Dermis microvascular lymphatic vessel endothelial cell (primary cell): ENCODE results near the gene TIPARP. TPM values are rescaled to one million over a fixed set of nuclear protein-coding genes. Genes with fewer than 3 reads are reported as not detected.
"Not testable (repeated sequence)": the region's sequence is repeated elsewhere in the genome, so short reads cannot be mapped to it uniquely, and the experiment has no call there.

ENCODE experiments used
- DNase-seq, 2 donors: peaks; one replicate each; pipeline versions ENCODE4 v3.0.0 to v3.0.0-alpha.2; 2010; ENCODE audit warnings: low read depth in 2 of 2
- total RNA-seq: library from RNA; depleted of rRNA; stranded (reverse); fragments of >200 nt; gene quantifications from 2 replicates; pipeline ENCODE4 v1.2.1, GENCODE V29; 2014

TIPARP gene
- total RNA-seq, 1 donor from 2014 or later, result 13.7 TPM

DNA sequence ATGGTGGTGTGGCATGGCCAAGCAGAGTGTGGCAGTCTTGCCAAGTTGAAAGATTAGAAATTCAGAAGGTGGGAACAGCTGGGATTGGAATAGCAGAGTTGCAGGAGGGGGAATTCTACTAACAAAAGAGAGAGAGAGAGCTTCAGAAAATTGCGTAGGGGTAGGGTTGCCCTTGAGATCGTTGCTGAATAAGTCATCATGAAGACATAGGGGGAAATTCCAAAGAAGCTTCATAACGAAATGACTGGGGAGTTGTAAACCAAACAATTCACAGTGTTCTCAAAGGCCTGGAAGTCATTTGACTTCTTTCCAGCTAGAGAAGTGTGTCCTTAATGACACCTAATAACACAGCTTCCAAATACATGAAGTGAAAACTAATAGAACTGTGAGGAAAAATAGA lies 26.3 kb upstream of the TIPARP start:
- no peak for DNase-seq

DNA sequence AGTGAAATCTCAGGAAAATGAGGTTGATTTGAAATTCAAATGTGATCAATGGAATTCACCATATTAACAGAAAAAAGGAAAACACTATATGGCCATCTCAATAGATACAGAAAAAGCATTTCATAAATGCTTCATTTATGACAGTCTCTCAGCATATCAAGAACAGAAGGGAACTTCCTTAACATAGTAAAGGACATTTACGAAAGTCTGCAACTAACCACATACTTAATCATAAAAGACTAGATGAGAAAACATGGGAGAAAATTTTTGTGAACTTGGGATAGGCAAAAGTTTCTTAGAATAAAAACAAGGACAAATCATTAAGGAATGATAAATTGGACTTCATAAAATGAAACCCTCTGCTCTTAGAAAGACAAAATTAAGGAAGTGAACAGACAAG lies 24.7 kb upstream of the TIPARP start:
- no peak for DNase-seq

DNA sequence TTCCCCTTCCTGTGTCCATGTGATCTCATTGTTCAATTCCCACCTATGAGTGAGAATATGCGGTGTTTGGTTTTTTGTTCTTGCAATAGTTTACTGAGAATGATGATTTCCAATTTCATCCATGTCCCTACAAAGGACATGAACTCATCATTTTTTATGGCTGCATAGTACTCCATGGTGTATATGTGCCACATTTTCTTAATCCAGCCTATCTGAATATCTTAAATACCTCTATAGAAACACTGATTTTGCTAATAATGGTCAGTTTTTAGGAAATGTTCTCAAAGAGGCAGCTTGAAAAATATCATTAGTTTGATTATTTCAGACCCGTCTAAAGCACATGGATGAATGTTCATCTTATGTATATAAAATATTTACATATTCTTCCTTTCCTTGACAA lies 21.7 kb upstream of the TIPARP start:
- DNase-seq, result not testable (repeated sequence)

- DNase-seq, result no peak
Observed at GRCh38 chr3:156654834-156655233, 19.6 kb upstream of the TIPARP start.

DNA sequence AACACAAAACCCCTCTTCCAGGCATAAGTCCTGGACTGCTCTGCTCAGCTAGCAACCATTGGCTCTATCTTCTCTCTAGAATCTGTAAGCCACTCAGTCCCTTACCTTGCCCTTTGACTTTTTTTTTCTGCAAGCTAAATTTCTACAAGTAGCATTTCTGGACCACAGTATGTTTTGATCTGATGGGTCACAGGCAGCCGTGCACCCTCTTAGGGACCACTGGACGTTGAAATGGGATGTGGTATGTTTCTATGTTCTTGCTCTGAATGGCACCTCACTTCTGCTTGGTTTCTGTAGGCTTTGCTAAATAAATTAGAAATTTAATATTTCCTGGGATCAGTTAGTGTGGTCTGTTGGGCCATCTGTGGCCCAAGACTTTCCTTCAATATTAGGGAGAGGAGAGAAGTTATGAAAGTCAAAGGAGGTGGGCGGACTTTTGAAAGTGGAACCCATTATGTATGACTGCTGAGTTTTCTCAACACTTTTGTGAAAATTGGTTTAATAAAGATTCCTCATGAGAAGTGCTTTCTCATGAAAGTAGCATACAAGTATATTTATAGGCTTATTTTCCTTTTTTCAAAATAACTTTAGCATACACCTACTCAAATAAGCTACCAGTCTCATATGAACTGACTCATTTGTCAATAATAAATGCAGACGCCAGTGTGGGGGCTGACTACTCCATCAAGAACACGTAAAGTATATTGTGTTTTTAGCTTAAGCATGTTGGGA lies 18.4 kb upstream of the TIPARP start:
- DNase-seq, result no peak

GRCh38 chr3:156657440-156657839 lies 16.9 kb upstream of the TIPARP start:
- no peak for DNase-seq

DNA sequence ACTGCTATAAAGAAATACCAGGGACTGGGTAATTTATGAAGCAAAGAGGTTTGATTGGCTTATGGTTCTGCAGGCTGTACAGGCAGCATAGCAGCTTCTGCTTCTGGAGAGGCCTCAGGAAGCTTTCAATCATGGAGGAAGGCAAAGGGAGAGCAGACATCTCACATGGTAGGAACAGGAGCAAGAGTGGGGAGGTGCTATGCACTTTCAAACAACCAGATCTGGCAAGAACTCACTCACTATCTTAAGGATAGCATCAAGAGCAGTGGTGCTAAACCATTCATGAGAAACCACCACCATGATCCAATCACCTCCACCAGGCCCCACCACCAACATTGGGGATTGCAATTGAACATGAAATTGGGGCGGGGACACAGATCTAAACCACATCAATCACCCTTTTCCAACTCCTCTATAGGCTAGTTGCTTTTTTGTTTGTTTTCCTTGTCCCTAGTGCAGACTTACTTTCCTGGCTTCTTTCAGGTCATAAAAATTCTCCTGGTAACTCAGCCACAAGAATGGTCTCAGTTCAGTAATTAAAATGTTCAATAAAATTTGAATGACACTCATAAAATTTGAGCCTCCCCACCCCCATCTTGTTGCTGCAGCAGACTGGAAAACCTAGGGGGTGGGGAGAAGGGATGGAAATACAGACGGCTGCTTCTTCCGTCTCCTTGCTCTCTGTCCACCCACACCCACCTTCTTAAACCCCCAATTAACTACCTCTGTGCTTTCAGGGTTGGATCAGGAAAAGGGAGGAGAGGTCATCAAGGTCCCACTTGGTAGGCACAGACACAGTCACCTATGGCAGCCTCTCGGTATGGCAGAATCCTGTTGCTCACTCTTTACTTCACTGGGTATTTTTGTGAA lies 16.3 kb upstream of the TIPARP start:
- no peak for DNase-seq

- no peak for DNase-seq
Observed at GRCh38 chr3:156658732-156659090, 15.7 kb upstream of the TIPARP start.

DNA sequence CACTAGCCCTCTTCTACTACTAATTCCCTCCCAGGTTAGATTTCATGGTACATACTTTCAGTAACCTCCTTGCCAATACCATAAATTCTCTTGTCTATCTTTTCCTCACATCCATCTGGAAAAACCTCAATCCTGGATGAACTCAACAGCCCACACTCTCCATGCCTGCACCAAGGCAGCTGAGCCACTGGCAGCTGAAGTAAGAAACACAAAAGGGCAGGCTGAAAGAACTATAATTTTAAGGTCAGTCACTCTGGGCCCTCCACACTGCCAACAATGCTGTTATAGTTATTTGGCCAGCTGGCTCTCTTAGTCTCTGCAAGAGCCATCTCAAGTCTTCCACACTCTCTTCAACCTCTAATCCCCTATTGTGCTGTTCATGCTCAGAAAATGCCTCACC lies 15.1 kb upstream of the TIPARP start:
- DNase-seq, result no peak

DNA sequence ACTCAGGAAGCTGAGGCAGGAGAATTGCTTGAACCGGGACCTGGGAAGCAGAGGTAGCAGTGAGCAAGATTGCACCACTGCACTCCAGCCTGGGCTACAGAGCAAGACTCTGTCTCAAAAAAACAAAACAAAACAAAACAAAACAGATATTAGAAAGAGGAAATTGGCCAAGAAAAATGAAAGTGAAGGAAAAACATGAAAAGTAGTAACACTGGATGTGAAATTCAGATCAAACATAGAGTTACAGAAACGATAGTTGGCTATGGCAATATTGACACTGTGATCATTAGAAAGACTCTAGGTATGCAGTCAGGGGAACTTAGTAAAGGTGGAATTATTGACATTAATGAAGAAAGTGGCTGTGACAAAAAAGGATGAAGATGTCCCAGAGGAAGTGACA lies 13.2 kb upstream of the TIPARP start:
- no peak for DNase-seq

GRCh38 chr3:156664011-156664830 lies 10.2 kb upstream of the TIPARP start:
- DNase-seq, result no peak

- no peak for DNase-seq
Observed at GRCh38 chr3:156664831-156665178, 9.6 kb upstream of the TIPARP start.

DNA sequence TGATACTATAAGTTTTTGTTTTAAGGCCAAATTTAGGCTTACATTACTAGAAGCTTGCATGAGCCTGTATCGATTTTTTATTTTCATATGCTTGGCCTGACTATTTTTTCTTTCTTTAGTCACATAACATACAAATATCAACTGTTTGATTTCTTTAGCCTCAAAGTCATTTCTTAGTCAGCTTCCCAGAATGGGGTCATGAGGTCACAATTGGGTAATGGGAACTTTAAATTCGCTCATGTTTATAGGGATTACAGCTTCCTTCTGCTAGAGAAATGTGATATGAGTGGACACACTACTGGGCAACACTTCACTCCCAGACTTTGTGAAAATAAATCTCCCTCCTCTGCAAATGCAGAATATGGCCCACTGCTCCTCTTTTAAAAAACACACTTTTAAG lies 9.1 kb upstream of the TIPARP start:
- no peak for DNase-seq

DNA sequence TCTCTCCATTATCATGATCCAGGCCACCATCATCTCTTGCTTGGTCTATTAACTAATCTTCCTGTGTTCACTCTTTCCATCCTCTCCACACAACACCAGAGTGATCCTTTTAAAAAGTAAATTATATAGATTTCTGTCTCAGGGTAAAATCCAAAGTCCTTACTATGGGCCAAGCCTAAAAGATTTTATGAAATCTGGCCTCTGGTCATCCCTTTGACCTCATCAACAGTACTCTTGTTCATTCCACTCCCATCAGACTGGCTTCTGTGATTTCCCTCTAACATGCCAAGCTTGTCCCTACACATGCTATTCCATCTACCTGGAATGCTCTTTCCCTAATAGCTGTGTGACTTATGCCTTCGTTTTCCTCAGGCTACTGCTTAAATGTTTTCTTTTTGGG lies 8.3 kb upstream of the TIPARP start:
- DNase-seq, result no peak

DNA sequence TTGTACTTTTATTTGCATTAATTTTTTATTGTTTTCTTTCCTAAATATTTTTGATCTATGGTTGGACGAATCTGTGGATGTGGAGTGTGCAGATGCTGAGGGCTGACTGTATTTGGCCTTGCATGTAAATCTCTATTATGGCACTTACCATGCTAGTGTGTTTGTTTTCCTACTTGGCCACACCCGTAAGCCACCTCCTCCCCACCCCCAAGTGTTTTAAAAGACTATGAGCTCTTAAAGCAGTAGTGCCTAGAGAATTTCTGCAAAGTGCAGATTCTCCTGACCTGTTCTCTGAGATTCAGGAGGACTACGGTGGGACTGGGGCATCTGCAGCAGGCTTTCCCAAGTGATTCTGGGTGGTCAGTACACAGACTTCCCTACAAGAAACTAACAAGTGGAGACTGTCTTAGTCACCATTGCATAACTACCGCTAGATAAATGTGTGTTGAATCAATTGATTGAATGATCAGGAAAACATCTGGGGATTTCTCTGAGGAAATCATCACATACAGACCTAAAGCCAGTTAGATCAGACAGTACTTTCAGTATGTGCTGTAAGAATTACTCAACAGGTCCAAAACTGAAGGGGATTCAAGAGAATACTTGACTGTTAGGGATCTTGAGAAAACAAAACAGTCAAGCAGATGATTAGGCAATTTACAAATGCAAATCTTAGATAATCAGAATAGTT lies 6.2 kb upstream of the TIPARP start:
- DNase-seq, result no peak

DNA sequence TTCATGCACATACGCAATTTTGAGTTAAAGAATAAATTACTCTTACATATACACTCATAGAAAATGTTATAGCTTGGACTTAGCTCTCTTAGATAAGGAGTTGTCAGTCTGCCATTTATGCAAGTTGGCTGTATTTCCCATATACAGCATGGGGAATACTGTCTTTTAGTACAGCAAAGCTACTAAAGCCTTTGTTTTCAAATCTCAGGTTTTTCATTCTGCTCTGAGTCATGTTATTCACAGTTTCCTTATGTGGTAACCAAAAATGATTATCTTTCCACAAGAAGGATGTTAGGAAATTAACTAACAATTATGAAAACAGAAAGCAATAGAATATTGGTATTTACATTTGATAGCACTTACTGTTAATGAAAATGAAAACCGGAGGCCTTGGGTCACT lies 4.3 kb upstream of the TIPARP start:
- DNase-seq, result no peak

- no peak for DNase-seq
Observed at GRCh38 chr3:156670652-156671051, 3.7 kb upstream of the TIPARP start.

- no peak for DNase-seq
Observed at GRCh38 chr3:156673732-156674045, 701 bp upstream of the TIPARP start.

DNA sequence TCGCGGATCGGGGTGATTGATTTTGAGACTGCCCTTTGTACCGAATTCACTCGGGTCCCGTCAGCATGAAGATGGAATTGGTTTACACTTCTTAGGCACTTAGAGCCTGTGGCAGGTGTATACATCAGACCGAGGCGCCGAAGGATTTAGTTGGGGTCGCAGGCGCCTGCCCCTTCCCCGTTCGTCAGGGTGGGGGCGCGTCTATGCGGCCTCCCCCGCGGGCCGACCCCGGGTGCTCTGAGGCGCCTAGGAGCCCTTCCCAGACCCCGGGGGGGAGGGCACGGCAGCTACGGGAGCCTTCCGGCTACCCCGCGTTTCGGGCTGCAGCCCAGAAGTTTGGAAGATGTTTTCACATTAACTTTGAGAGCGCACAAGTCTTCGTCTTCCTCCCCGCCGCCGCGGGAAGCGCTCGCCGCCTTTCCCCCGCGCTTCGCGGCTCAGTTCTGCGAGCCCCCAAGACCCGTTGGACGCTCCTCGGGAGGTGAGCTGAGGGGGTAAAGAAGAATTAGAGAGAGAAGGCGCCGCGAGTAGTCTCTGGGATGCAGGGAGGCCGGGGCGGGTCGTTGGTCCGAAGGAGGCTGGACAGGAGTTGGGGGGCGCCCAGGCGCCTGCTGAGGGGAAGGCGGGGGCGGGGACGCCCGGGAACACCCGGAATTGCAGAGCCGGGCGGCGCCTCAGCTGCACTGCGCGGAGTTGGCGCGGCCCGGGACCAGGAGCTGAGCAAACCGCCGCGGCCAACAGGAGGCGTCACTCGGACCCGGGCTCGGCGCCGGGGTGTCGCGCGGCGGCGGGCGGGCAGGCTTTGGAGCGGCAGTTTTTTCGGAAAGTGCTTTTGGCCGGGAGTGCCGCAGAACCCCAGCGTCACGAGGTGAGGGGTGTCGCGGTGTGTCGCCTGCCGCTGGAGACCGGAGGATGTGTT lies 780 bp downstream of the TIPARP start:
- DNase-seq, result peak in 1 of 2 donors; percentile 60

DNA sequence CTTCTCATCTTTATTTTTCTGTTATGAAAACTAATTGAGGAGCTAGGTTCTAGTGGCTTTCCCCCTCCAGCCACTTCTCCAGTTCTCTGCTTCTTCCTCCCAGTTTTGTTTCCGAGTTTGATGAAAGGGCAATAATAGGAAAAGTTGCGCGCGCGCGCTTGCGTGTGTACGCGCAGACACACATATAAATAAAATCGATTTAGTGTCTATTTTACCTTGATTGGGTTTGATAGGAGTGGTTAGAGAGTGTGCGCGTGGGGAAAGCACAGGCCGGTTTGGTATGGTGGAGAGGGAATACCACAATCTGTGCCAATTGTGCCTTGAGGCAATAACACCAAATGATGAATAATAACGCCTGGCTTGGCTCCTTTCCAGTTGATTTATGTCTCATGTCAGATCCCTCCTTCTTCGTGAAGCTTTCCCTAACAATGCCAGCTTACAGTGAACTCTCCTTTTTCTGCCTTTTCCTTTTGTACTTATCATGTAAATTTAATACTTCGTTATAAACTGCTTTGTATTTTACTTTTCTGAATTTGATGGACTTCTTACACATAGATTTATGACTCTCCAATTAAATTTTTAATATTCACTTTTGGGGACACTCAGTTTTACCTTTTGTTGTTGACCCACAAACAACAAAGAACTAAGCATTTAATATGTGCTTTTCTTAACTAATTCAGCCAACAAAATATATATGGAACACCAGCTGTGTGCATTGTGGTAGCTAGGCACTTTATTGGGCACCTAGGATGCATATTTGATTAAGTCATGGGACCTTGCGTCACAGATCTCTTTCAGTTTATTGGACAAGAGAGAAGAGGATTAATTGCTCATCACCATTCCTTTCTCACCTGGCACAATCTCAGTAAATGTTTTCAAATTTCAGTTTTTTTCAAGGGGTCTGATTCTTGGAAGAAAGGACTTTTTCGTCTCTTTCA lies 1.7 kb downstream of the TIPARP start:
- peak; percentile 77 to 94 for DNase-seq
